ENCODE data around the gene SHISA6.
"Not testable (repeated sequence)": the region's sequence is repeated elsewhere in the genome, so short reads cannot be mapped to it uniquely, and the experiment has no call there.

The SHISA6 gene

DNA sequence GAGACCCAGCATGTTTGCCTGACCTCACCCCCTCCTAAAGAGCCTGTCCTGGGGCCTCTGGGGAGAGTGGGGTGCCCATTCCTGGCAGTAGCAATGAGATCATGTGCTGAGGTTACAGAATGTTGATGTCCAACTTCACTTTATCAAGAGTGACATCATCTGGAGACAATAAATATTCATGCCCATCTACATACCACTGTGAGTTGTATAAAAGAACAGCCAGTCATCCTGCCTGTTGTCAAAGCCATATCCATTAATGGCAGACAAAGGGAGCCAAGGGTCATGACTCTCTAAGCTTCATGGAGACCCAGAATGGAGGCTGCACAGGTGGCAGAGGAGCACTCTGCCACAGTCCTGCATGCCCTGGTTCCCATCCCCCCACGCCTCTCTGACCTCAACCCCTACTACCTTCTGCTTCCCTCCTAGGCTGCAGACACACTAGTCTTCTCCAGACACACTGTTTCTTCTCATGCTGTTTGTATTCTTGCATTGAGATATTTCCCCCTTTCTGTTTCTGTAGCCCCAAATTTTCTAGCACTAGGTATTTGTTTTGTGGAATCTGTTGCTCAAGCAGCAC is 27.1 kb downstream of the SHISA6 start:
- DNase-seq, result no peak

DNA sequence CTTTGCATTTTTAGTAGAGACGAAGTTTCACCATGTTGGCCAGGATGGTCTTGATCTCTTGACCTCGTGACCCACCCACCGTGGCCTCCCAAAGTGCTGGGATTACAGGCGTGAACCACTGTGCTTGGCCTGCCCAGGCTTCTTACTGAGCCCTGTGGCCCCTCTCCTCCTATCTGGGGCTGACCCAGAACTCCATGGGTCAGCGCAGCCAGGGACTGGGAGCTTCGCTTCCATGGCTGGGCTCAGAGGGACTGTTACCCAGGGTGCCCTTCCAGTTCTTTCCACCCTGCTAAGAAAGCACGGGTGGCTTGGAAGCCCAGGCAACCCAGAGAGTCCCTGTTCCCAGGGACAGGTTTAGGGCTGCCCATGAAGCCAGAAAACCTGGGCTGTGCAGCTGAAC is 28.2 kb downstream of the SHISA6 start:
- no peak for DNase-seq

DNA sequence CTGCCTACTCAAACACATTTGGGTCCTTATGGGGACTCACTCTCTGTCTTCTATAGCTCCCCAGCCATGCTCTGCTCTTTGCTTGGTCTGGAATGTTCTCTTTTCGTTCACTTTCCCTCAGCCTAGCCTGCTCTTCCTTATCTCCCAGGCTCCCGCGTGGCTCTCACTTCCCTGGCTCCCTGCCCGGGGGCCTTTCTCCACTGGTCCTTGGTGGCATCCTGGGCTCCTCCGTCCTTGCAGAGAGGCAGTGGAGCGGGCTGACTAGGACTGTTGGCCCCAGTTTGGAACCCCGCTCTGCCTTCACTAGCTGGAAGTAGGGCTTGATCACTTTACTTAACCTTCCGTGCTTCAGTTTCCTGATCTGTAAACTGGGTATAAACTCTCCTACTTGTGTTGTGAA is 31.2 kb downstream of the SHISA6 start:
- DNase-seq, result no peak

DNA sequence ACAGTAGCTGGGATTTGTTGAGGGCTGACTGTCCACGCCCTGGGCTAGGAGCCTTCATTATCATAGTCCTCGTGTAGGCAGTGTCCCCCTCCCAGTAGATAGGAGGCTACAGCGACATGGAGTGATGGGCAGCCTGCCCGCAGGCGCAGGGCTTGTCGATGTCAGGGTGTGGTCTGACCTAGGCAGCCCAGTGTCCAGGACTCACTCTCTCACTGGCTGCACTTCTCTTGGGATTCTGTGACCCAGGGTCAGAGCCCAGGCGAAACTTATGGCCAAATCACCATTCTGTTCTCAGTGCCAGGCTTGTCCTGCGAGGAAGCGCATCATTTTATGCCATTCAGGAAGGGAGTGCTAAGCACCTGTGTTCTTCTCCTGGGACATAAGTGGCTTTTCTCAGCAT is 32.6 kb downstream of the SHISA6 start:
- no peak for DNase-seq

DNA sequence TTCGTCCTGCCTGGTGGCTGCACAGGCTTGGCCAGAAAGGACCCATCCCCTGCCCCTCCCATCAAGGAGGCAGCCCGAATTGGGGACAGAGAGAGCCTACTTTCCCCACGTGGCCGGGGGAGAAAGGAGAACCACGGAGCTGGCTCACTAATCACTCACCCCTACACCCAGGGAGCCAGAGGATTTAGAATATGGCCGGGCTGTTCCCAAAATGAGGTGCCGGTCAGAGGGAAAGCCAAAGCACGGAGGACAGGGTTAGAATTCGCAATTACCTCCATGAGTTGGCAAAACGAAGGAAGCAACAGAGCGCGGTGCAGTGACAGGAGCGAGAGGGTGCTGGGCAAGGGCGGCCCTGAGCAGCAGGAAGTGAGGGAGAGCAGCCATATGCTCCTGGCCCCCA is 33.1 kb downstream of the SHISA6 start:
- DNase-seq, result no peak

DNA sequence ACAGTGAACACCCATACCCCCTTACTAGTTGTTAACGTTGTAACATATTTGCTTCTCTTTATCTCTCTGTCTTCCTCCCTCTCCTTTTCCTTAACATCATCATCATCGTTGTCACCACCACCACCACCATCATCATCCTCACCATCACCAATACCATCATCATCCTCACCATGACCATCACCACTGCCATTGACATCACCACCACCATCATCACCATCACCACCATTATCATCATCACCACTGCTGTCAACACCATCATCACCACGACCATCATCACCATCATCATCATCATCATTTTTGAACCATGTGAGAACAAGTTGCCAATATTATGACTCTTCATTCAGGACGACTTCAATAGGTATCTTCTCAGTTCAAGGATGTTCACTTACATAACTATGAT is 35.5 kb downstream of the SHISA6 start:
- no peak for DNase-seq

DNA sequence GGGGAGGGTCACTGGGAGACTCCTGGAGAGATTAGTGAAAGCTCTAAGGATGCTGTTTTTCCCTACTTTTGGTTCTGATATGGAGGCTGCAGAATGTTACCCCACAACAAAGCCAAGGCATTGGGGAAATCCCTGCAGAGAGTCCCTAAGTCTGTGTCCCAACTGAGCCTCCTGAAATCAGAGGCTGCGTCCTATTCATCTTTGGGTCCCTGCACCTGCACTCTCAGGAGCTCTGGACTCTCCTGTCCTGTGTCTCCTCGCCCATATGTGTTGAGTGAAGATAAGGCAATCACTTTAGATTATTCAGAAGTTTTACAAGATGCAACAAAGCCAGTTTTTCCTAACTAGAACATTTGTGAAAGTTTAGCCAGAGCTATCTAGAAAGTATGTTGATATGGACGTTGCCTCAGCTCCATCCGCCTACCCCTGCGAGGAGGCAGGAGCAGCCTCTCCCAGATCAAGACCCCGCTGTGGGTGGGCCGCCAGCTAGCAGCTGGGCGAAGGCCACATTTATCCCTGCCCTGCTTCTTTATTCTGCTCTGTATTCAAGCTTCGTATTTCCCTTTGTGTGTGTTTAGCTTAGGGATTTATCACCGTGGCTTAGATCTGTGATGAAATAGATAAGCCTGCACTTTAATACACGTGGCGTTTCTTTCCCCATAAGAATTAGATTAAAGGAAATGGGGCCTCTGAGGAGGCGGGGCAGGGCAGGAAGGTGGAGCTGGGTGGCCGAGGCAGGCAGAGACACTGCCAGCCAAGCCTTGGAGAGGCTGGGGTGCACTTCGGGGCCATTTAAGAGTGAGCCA is 37.4 kb downstream of the SHISA6 start:
- no peak for DNase-seq

DNA sequence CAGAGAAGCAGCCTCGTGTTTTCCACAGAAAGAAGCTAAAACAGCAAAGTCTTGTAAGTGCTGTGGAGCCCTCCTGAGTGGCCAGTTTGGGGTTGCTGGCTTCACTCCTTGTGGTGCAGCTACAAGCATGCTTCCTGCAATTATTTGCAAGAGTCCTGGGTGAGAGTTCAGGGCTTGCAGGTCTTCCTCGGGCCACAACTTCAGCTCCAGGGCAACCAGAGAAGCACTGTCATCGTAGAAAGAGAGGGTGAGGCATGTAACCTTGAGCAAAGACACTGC is 37.9 kb downstream of the SHISA6 start:
- no peak for DNase-seq

DNA sequence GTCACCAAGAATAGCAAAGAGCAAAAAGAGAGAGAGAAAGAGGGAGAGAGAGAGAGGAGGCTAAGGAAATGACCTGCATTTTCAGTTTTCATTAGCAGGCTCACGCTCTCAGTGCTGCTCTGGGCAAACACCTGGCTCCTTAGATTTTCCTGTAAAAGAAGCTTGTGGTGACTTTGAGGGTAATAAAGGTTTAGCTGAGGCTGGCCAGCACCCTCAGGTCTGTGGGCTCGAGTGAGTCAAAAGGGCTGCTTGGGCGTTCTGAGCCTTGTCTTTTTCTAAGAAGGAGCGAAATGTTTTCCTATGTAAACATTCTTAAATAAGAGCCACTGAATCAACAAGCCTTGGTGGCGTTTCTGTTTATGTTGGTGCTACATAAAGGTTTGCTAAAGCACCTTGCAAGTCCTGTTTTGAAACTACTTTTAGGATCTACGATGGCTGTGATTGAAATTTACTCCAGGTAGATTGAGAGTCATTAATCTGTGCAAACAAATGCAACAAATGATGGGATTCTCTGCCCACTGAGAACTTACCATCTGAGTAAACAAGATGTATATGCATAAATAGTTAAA is 38.8 kb downstream of the SHISA6 start:
- no peak for DNase-seq

DNA sequence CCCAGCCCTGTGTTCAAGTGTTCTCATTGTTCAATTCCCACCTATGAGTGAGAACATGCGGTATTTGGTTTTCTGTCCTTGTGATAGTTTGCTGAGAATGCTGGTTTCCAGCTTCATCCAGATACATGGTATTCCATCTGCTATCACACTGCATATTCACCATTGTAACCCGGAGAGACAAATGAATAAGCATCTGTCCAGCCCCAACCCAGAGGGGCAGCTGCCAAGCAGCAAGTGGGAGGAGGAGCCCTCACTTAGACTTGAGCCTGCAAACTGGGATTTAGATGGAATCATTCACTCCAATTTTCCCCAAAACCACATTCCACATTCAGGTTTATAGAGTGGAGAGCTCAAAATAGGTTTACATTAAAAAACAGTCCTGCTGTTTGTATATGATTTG is 41.6 kb downstream of the SHISA6 start:
- DNase-seq, result no peak

DNA sequence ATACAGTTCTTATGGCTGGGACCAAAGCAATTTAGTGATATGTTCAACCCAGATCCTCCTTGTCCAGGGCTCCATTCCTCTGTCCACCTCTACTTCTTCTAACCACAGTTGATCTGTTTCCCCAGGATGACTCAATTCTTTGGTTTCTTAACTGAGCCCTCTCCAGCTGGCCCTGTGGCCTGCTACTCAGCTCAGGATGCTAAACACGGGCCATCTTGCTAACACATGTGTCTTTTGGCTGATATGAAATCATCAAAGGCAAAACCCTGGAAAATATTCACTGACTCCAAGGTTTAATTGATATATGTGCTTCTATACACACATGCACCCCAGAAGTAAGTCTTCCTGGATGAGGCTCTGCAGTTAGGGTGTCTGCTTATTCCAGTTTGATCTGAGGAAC is 43.8 kb downstream of the SHISA6 start:
- DNase-seq, result no peak

DNA sequence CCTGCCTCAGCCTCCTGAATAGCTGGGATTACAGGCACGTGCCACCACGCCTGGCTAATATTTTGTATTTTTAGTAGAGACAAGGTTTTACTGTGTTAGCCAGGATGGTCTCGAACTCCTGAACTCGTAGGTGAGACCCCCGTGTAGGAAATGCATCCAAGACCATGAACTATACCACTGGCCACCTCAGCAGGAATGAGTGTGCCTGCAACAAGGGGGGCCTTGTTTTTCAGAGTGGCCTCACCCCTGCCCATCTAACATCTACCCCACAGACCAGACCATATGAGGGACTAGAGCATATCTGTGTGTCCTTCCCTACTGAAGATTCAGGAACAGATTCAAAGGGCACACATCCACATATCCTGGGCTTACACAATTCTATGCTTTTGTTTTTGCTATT is 44.9 kb downstream of the SHISA6 start:
- DNase-seq, result no peak

DNA sequence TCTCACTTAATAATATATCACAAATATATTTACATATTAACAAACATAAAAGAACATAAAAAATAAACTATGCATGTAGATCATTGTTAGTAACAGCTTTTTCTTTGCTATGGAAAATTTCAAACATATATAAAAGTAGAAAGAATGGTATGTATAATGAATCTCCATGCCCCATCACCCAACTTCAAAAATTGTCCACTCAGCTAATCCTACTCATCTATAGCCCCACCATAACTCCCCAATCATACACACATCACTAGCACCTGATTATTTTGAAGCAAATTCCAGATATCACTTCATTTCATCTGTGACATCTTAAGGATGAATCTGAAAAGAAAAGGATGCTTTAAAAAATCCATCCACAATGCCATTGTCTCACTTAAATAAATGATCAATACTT is 46.8 kb downstream of the SHISA6 start:
- no peak for DNase-seq

DNA sequence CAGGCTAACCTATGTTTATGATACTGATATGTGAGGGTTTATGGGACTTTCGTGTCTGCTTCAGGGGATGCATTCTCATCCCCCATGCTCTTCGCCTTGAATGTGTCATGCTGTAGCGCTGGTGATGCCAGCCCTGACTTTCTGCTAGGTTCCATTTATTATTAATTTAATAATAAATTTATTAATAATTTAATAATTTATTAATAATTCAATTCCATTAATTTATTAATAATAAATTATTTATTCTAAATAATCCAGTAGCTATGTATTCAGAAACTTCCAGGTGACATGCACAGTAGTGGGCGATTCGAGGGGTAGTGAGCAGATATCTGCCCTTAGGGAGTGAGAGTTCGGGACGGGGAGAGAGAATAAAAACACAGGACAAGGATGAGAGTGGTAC is 49.8 kb downstream of the SHISA6 start:
- no peak for DNase-seq

DNA sequence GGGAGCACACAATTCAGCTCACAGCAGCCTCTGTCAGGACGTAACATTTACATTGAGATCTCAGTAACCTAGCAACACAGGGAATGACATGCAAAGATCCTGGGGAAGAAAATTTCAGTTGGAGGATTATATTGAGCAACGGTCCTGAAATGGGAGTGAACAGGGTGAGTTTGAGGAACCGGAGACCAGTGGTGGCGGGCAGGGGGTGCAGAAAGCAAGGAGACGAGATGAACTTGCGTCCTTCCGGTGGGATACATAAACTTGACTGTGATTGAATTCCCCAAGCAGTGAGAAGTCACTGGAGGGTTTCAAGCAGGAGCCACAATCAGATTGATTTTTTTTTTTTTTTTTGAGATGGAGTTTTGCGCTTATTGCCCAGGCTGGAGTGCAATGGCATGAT is 51.5 kb downstream of the SHISA6 start:
- no peak for DNase-seq

DNA sequence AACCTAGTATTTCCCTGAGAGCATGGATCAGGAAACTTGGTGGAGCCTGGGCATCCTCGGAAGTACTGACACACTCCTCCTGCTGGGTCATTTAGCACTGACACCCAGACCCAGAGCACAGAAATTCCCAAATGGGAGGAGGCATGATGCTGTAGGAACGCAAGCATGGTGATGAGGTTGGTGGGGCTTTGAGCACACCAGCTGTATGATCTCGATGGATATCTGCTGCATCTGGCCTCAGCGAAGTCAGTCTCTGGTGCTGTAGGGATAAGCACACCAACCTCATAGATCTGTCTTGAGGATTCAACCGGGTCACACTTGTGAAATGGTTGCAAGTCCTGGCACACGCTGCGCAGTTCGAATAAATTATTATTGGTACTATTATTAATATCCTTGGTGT is 52.5 kb downstream of the SHISA6 start:
- DNase-seq, result no peak

DNA sequence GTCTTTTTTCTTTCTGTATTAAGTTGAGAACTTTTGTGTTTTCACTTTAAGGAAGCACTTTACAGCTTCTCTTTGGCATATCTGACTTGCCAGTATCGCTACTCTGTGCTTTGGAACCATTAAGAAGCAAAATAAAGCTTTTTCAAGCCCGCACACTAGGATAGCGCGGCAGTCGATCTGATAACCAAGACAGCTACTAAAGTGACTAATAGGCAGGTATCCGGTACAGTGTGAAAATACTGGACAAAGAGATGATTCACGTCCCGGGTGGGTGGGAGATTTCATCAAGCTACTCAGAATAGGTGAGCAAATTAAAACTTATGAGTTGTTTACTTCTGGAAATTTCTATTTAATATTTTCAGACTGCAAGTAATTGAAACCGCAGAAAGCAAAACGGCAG is 53.8 kb downstream of the SHISA6 start:
- no peak for DNase-seq

DNA sequence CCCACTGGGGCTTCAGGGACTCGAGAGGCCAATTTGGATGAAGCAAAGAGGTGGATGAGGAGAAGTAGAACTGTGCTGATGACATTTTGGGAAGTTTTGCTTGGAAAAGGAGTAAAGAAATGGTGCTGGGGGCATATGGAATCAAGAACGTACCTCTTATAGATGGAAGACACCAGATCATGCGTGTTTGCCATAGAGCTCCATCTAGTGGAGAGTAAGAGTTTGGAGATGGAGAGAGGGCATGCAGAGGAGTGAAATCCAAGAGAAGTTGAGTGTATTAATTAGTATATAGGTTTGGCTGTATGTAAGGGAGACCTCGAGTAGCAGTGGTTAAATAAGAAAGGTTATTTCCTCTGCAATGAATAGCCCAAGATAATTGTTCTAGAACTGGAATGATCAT is 56.0 kb downstream of the SHISA6 start:
- DNase-seq, result no peak

DNA sequence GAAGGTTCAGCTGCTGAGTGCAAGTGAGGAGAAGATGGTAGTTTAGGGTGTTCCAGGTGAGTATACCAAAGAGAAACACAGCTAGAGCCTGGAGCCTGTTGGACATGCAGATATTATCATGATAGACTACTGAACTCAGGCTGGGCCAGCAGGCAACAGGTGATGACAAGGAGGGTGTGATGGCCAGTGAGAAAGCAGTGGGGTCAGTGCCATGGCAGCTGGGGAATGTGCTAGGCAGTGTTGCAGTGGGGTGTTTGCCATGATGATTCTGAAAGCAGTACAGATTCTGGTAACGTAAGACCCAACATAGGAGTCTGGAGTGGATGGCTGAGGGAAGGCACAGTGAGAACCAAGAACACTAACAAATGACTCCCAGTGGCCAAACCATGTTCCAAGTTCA is 57.4 kb downstream of the SHISA6 start:
- no peak for DNase-seq

DNA sequence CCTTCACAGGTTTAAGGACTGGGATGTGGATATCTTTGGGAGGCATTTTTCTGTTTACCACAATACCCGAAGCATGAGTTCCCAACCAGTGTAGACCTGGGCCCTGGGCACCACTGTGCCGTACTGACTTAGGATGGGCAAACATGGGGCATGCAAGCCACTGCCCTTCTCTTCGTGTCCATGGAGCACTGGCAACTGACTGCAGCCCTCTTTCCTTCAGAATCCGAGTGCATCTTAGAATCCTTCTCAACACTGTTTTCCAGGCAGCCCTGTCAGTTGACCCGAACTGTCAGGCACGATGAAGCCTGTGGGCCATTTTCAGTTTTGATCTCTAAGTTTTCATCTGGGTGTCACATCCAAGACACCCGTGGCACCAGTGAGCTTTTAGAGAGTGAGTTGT is 59.2 kb downstream of the SHISA6 start:
- DNase-seq, result no peak

DNA sequence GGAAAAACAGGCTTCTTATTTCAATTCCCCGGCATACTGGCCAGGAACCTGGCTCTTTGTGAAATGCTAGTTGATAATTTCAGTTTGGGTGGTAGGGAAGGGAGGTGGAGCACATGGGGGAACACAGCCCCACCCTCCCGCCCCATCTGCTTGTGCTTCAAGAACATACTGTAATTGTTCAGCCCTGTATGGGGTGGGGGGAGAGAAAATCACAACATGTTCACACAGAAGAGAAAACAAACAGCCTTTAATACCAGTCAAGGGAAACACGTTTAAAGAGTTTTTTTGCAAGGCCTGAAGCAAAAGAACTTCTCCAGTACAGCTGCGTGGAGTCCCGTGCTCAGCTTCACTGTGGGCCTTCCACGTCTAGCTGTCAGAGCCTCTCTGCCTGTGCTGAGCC is 59.7 kb downstream of the SHISA6 start:
- DNase-seq, result no peak

DNA sequence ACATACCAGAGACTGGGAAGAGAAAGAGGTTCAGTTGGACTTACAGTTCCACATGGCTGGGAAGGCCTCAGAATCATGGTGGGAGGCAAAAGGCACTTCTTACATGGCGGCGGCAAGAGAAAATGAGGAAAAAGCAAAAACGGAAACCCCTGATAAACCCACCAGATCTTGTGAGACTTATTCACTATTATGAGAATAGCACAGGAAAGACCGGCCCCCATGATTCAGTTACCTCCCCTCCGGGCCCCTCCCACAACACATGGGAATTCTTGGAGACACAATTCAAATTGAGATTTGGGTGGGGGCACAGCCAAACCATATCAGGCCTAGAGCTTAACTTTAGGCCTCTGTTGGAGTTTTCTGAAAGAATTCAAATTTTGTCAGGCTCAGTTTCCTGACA is 60.9 kb downstream of the SHISA6 start:
- not testable (repeated sequence) for DNase-seq

DNA sequence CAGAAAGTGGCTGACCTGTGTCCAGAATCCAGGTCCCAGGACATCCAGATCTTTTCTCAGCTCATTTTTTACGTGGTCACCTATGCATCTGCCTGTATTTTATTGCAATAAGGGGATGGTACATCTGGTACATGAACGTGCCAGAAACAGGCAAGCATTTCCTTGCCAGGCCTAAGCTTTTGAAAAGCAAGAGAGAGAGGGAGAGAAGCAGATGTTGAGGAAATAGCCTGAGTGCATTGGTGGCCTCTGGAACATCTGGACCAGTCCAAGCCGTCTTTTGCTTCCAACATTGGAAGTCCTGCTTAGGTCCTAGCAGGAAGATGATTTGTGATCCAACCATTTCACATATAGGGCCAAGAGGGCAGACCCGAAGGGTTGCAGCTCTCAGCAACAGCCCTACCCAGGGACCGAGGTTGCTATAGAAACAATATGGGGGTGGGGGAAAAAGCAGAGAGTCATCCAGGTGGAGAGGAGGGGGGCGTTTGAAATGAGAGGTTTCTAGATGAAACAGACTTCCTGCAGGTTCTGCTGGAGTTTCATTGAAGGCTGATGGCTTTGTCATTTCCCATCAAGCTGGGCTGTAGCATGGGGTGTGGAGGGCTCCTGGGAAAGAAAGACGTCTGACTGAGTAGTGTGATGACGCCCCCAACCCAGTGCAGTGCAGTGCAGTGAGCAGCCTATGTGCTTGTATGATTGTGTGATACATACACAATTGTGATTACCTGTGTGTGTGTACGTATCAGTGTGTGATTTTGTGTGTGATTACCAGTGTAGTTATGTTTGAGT is 61.6 kb downstream of the SHISA6 start:
- DNase-seq, result no peak

DNA sequence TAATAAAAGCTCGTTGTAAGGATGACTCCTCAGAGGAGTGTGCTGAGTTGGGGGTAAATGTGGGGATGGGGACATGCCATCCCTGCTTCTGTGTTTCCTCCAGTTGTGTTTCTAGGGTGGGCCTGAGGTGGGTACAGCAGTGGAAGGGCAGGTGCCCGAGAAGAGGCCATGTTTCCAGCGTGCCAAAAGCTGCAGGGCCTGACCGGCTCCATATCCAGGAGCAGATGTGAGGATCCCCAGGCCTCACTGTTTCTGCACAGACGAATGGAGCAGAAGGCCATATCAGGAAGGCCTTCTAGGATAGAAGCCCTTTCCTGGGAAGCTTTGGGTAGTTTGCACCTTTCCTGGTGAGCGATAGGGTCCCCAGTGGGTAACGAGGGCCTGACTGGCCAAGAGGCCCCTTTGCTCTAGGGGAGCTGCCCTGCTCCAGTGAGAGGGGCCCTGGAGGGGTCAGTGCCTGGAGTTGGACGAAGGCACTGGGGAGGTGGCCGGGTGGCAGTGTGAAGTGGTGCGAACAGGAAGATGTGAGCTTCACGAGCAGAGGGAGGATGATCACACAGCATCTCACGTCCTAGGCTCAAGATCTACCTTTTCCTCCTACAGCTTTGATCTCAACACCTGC is 62.9 kb downstream of the SHISA6 start:
- no peak for DNase-seq
